HepG2 (cell line): Measurements from ENCODE around the gene IRF2BPL. TPM values are rescaled to one million over a fixed set of nuclear protein-coding genes. Genes with fewer than 3 reads are reported as not detected.

Experiments used
- CREM ChIP-seq, 2 experiments: sonication (generic) in 1 of 2; formaldehyde crosslinking in 1 of 2; IDR thresholded peaks; 2 replicates each; pipeline versions ENCODE4 v1.4.0 to v1.6.1; 2016 to 2020; ENCODE audit warnings: antibody characterized with exemption in 1 of 2, mild to moderate bottlenecking in 1 of 2, missing genetic modification reagents in 1 of 2
- FOXO4 ChIP-seq: sonication (generic); formaldehyde crosslinking; conservative IDR thresholded peaks from 2 replicates; pipeline ENCODE4 v1.8.1; 2023; ENCODE audit warnings: missing genetic modification reagents
- IRF2 ChIP-seq: IDR thresholded peaks from 2 replicates; pipeline ENCODE4 v1.6.1; 2018; ENCODE audit warnings: missing genetic modification reagents, missing compliant biosample characterization
- MTF1 ChIP-seq: sonication (generic); formaldehyde crosslinking; IDR thresholded peaks from 2 replicates; pipeline ENCODE4 v1.5.0; 2020; ENCODE audit warnings: missing genetic modification reagents
- RFX5 ChIP-seq: IDR thresholded peaks from 2 replicates; pipeline ENCODE4 v1.6.1; 2011; ENCODE audit warnings: low read depth, low read length, improper control_type of control experiment
- SMARCE1 ChIP-seq: fragments of 450-650 bp; IDR thresholded peaks from 2 replicates; pipeline ENCODE4 v1.6.1; 2017; ENCODE audit warnings: borderline replicate concordance
- YEATS2 ChIP-seq: sonication (generic); formaldehyde crosslinking; IDR thresholded peaks from 2 replicates; pipeline ENCODE4 v1.4.0; 2020; ENCODE audit warnings: missing genetic modification reagents, borderline replicate concordance
- ZNF891 ChIP-seq: sonication (generic); formaldehyde crosslinking; IDR thresholded peaks from 2 replicates; pipeline ENCODE4 v1.5.0; 2020; ENCODE audit warnings: mild to moderate bottlenecking, missing genetic modification reagents
- ZSCAN21 ChIP-seq: sonication (generic); formaldehyde crosslinking; IDR thresholded peaks from 2 replicates; pipeline ENCODE4 v1.8.0; 2022; ENCODE audit warnings: mild to moderate bottlenecking, missing genetic modification reagents, moderate library complexity, borderline replicate concordance
- polyA plus RNA-seq, 8 experiments: library from polyadenylated mRNA; depleted of rRNA in 3 of 8; stranded (reverse) in 7 of 8; unstranded in 1 of 8; fragments of >200 nt; fragmentation: Illumina TruSeq in 4 of 8; extraction: Trizol in 4 of 8; gene quantifications; 2 replicates each; pipeline versions ENCODE4 v1.2.1 to v1.2.3, GENCODE V29; 2011 to 2016; ENCODE audit warnings: low read depth in 4 of 8, missing spikeins in 1 of 8, mixed read lengths in 1 of 8; ENCODE audit not compliant: insufficient read depth in 1 of 8
- total RNA-seq, 5 experiments: library from RNA; depleted of rRNA; stranded (reverse); fragments of >200 nt; fragmentation: Illumina TruSeq; extraction: Trizol; gene quantifications; 2 replicates each; pipeline ENCODE4 v1.2.3, GENCODE V29; 2016; ENCODE audit warnings: low read depth in 1 of 5
- TF ChIP-seq, protein P1 (sequence below): sonication (generic); formaldehyde crosslinking; IDR thresholded peaks from 2 replicates; pipeline ENCODE4 v1.5.0; 2020; ENCODE audit warnings: mild to moderate bottlenecking, low read depth, missing genetic modification reagents, borderline replicate concordance
- TF ChIP-seq, protein P2 (sequence below): sonication (generic); formaldehyde crosslinking; IDR thresholded peaks from 2 replicates; pipeline ENCODE4 v1.9.0; 2021; ENCODE audit warnings: missing genetic modification reagents, borderline replicate concordance
- TF ChIP-seq, protein P3 (sequence below): fragments of 450-650 bp; IDR thresholded peaks from 2 replicates; pipeline ENCODE4 v1.6.1; 2017; ENCODE audit warnings: mild to moderate bottlenecking

The IRF2BPL gene
- total and polyA plus RNA-seq, 2 of the 13 experiments (the other 11 are each of a cell fraction or from before 2014, with no cell fraction given), result 6.6 to 8.4 TPM

DNA sequence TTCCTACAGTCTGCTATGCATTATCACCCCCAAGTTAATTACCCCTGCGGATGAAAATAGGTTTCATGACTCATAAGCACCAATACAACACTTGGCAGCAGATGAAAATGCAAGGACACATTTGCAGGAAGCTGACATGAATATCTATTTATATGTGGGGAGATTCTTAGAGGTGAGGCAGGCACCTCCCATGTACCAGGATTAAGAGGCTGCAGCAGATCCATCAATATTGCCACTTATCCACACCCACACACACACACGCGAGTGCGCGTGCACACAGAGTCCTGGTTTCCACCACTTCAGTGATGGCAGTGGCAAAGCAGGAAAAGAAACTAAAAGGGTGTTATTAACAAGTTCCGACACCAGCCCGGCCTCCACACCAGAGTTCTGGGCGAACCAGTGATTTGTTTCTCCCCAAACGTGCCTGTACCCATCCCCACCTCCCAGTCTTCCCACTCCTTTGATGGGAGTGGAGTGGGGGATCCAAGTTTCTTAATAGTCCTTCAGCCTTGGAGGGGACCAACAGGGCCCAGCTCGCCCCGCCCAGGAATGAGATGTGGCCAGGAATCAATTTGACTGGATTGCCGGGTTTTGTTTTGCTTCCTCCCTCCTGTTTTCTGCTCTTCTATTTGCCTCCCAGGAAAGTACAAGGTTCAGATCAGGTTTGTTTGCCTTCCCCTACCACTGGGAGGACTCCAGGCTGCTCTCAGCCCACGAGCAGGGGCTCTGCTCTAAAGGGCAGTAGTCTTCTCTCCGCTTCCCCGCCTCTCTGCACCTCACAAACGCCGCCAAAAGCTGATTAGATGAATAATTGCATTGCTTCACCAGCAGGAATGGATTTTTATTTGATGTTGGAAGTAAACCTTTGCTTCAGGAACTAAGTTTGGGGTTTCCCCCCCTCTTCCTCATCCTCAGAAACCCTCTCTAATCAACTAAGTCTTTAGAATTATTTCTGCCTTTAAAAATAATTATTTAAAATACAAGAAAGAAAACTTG is 5.2 kb downstream of the IRF2BPL start (continued):
- TF ChIP-seq, protein P1, sequence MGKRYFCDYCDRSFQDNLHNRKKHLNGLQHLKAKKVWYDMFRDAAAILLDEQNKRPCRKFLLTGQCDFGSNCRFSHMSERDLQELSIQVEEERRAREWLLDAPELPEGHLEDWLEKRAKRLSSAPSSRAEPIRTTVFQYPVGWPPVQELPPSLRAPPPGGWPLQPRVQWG (CRISPR knock-in tag), result no peak
- TF ChIP-seq FOXO4 (no peak), SMARCE1 (no peak), ZNF891 (CRISPR knock-in tag) (peak; percentile 34; the same call in 1 of the 2 replicates), YEATS2 (CRISPR knock-in tag) (peak; percentile 44; the same call in 1 of the 2 replicates), CREM (IDR thresholded peaks at IDR 0.05) (peak; percentile 66), CREM (CRISPR knock-in tag; IDR thresholded peaks at IDR 0.05) (no peak), ZSCAN21 (CRISPR knock-in tag) (0 out of 2 replicates have a peak, but pooled peaks have one; percentile 58), RFX5 (no peak), MTF1 (CRISPR knock-in tag) (no peak), IRF2 (CRISPR knock-in tag) (peak; percentile 85; the same call in 1 of the 2 replicates)
- TF ChIP-seq, protein P2, sequence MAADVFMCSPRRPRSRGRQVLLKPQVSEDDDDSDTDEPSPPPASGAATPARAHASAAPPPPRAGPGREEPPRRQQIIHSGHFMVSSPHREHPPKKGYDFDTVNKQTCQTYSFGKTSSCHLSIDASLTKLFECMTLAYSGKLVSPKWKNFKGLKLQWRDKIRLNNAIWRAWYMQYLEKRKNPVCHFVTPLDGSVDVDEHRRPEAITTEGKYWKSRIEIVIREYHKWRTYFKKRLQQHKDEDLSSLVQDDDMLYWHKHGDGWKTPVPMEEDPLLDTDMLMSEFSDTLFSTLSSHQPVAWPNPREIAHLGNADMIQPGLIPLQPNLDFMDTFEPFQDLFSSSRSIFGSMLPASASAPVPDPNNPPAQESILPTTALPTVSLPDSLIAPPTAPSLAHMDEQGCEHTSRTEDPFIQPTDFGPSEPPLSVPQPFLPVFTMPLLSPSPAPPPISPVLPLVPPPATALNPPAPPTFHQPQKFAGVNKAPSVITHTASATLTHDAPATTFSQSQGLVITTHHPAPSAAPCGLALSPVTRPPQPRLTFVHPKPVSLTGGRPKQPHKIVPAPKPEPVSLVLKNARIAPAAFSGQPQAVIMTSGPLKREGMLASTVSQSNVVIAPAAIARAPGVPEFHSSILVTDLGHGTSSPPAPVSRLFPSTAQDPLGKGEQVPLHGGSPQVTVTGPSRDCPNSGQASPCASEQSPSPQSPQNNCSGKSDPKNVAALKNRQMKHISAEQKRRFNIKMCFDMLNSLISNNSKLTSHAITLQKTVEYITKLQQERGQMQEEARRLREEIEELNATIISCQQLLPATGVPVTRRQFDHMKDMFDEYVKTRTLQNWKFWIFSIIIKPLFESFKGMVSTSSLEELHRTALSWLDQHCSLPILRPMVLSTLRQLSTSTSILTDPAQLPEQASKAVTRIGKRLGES (CRISPR knock-in tag), result no peak
- TF ChIP-seq, protein P3, sequence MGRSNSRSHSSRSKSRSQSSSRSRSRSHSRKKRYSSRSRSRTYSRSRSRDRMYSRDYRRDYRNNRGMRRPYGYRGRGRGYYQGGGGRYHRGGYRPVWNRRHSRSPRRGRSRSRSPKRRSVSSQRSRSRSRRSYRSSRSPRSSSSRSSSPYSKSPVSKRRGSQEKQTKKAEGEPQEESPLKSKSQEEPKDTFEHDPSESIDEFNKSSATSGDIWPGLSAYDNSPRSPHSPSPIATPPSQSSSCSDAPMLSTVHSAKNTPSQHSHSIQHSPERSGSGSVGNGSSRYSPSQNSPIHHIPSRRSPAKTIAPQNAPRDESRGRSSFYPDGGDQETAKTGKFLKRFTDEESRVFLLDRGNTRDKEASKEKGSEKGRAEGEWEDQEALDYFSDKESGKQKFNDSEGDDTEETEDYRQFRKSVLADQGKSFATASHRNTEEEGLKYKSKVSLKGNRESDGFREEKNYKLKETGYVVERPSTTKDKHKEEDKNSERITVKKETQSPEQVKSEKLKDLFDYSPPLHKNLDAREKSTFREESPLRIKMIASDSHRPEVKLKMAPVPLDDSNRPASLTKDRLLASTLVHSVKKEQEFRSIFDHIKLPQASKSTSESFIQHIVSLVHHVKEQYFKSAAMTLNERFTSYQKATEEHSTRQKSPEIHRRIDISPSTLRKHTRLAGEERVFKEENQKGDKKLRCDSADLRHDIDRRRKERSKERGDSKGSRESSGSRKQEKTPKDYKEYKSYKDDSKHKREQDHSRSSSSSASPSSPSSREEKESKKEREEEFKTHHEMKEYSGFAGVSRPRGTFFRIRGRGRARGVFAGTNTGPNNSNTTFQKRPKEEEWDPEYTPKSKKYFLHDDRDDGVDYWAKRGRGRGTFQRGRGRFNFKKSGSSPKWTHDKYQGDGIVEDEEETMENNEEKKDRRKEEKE, result no peak
